Spleen (tissue), 11 donors: ENCODE measurements around the gene HEXD. TPM values are rescaled to one million over a fixed set of nuclear protein-coding genes. Genes with fewer than 3 reads are reported as not detected.

Source experiments
- DNase-seq: peaks from one replicate; pipeline ENCODE4 v3.0.0-alpha.2; 2020
- H3K27ac ChIP-seq, 8 donors: fragments of 200-600 bp; sonication (generic) in 7 of 8; 1 replicate in 4 of 8; 2 replicates in 4 of 8; pipeline versions ENCODE4 v1.5.0 to v1.8.0; 2016 to 2021; ENCODE audit warnings: inconsistent platforms in 4 of 8, mild to moderate bottlenecking in 4 of 8, moderate library complexity in 1 of 8
- H3K27me3 ChIP-seq, 7 donors: fragments of 200-600 bp; sonication (generic) in 6 of 7; replicated peaks in 1 of 7; 1 replicate in 4 of 7; 2 replicates in 3 of 7; pipeline versions ENCODE4 v1.5.0 to v1.8.0; 2016 to 2021; ENCODE audit warnings: inconsistent platforms in 3 of 7, mild to moderate bottlenecking in 1 of 7
- H3K36me3 ChIP-seq, 6 donors: fragments of 200-600 bp; sonication (generic) in 5 of 6; 1 replicate in 4 of 6; 2 replicates in 2 of 6; pipeline versions ENCODE4 v1.5.0 to v1.8.0; 2016 to 2021; ENCODE audit warnings: inconsistent platforms in 2 of 6
- H3K4me1 ChIP-seq, 6 donors: fragments of 200-600 bp; sonication (generic) in 5 of 6; 1 replicate in 3 of 6; 2 replicates in 3 of 6; pipeline versions ENCODE4 v1.5.0 to v1.8.0; 2016 to 2021; ENCODE audit warnings: inconsistent platforms in 3 of 6
- H3K4me3 ChIP-seq, 8 donors: fragments of 200-600 bp; sonication (generic) in 7 of 8; 1 replicate in 4 of 8; 2 replicates in 4 of 8; pipeline versions ENCODE4 v1.5.0 to v1.8.0; 2016 to 2021; ENCODE audit warnings: inconsistent platforms in 4 of 8, mild to moderate bottlenecking in 4 of 8, moderate library complexity in 2 of 8
- H3K9me3 ChIP-seq, 8 donors: fragments of 200-600 bp; sonication (generic) in 7 of 8; 1 replicate in 4 of 8; 2 replicates in 4 of 8; pipeline versions ENCODE4 v1.5.0 to v1.8.0; 2016 to 2021; ENCODE audit warnings: inconsistent platforms in 4 of 8
- CTCF ChIP-seq, 11 experiments: fragments of 200-600 bp in 7 of 11; fragments of 450-650 bp in 4 of 11; sonication (generic) in 4 of 11; IDR thresholded peaks in 8 of 11; conservative IDR thresholded peaks in 3 of 11; 1 replicate in 7 of 11; 2 replicates in 4 of 11; pipeline versions ENCODE4 v1.4.0 to v1.8.0; 2016 to 2021; ENCODE audit warnings: antibody characterized with exemption in 11 of 11, inconsistent platforms in 4 of 11, mild to moderate bottlenecking in 1 of 11
- POLR2A ChIP-seq, 3 donors: fragments of 450-650 bp; IDR thresholded peaks; one replicate each; pipeline ENCODE4 v1.5.1; 2017; ENCODE audit warnings: antibody characterized with exemption in 3 of 3, mild to moderate bottlenecking in 1 of 3
- POLR2AphosphoS5 ChIP-seq, 3 donors: sonication (generic); formaldehyde crosslinking; IDR thresholded peaks; one replicate each; pipeline ENCODE4 v1.5.1; 2017; ENCODE audit warnings: antibody characterized with exemption in 3 of 3
- WGBS, 5 donors: extraction: QIAGEN DNeasy Blood & Tissue Kit in 3 of 5; methylation state at CpG; one replicate each; pipeline versions ENCODE4 v1.1.5 to v1.1.7; 2013 to 2018; 5-methylcytosine and 5-hydroxymethylcytosine counted together
- intact Hi-C: fragments of 100-400 bp; cut with DNase I; formaldehyde crosslinking; loops from one replicate; pipeline ENCODE4 v1.15.0; 2023; ENCODE audit warnings: low total_unique reads
- polyA plus RNA-seq, 3 donors: library from polyadenylated mRNA; stranded (reverse); fragments of 200-250 nt; gene quantifications; one replicate each; pipeline ENCODE4 v1.2.1, GENCODE V29; 2013
- total RNA-seq, 7 donors: library from RNA; depleted of rRNA in 3 of 7; stranded (reverse); fragments of >200 nt in 3 of 7; fragmentation: NEBNext Ultra II Directional in 4 of 7; extraction: Animal tissue kit (Norgen Biotek cat#: 25700) in 4 of 7; gene quantifications; one replicate each; pipeline versions ENCODE4 v1.1.0 to v1.2.1, GENCODE V29; 2016 to 2021
- donor health status: healthy with polysubstance abuse.
- donor health status: DM: no; HTN: no; CAD: no; lungs with moderate emphysema.
- donor health status: DM: no; HTN: no; CAD: no.
- donor health status: Bipolar disorder and iron deficiency.
- donor health status: healthy.
- donor health status: DM: no; HTN: no; CAD: no.
- donor health status: DM: yes; HTN: yes; CAD: no.

Gene HEXD
- total and polyA plus RNA-seq, 10 donors, result 62.3 to 272 (median 74.7) TPM

DNA sequence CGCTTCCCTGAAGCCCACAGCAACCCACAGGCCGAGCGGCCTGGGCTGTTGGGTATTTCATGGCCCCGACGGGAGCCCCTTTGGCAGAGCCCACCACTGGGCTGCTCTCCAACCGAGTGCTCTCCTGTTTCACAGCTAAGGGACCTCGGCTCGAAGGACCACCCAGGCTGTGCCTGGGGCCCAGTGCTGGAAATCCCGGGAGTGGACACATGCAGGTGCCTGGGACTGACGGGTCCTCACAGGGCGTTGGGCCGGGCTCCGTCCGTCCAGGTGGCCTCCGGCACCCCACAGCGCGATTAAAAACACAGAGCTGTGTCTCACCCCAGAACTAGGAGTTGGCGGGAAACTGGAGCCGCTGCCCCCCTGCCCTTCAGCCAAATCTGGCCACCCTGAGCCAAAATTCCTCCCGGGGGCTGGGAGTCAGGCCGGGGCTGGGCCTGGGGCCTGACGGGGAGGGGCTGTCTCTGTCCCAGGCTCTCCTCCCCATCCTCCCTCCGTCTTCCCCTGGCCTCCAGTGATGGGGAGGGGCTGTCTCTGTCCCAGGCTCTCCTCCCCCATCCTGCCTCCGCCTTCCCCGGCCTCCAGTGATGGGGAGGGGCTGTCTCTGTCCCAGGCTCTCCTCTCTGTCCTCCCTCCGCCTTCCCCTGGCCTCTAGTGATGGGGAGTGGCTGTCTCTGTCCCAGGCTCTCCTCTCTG is 32.4 kb upstream of the HEXD start:
- TF ChIP-seq CTCF (IDR thresholded peaks at IDR 0.05 in 8 of 11, conservative IDR thresholded peaks at IDR 0.05 in 3 of 11) (no peak), POLR2A (IDR thresholded peaks at IDR 0.05) (no peak), POLR2AphosphoS5 (IDR thresholded peaks at IDR 0.05) (no peak)
- no peak overlapping the region for H3K4me3 ChIP-seq
- no peaks in the 10 kb centered on the region for H3K36me3 ChIP-seq
- intact Hi-C loops, result no loop called here
- no peaks in the 10 kb centered on the region for H3K9me3 ChIP-seq
- 28 to 50% (median 43%) methylated on average over 7 to 25 of the region's 26 CpGs for whole genome bisulfite sequencing, 5 donors
- H3K27ac ChIP-seq, result no peak overlapping the region
- DNase-seq, result no peak
- peaks cover 0 to 63% (median 33%) of the 10 kb centered on the region in 7 donors for H3K27me3 ChIP-seq
- H3K4me1 ChIP-seq, result peaks cover 0 to 29% (median 5%) of the 10 kb centered on the region in 6 donors

GRCh38 chr17:82386255-82386831 is 31.8 kb upstream of the HEXD start:
- H3K4me1 ChIP-seq, result peaks cover 0 to 29% (median 5%) of the 10 kb centered on the region in 6 donors
- peaks cover 0 to 6% (median under 1%) of the 10 kb centered on the region in 6 donors for H3K36me3 ChIP-seq
- intact Hi-C loops, result no loop called here
- no peak overlapping the region for H3K4me3 ChIP-seq
- no peak for TF ChIP-seq POLR2A (IDR thresholded peaks at IDR 0.05)
- TF ChIP-seq POLR2AphosphoS5 (IDR thresholded peaks at IDR 0.05), result no peak
- no peak overlapping the region for H3K27ac ChIP-seq
- WGBS, 5 donors, result 52 to 70% (median 59%) methylated on average over 10 to 16 of the region's 17 CpGs
- peaks cover 0 to 60% (median 33%) of the 10 kb centered on the region in 7 donors for H3K27me3 ChIP-seq
- no peak for DNase-seq
- H3K9me3 ChIP-seq, result no peaks in the 10 kb centered on the region

GRCh38 chr17:82386881-82387704 is 31.1 kb upstream of the HEXD start:
- WGBS, 5 donors, result 40 to 47% (median 44%) methylated on average over 28 to 38 of the region's 38 CpGs

More at GRCh38 chr17:82386881-82387704, 31.1 kb upstream of the HEXD start:
- intact Hi-C loops, result no loop called here
- no peaks in the 10 kb centered on the region for H3K9me3 ChIP-seq
- peaks cover 0 to 54% (median 33%) of the 10 kb centered on the region in 7 donors for H3K27me3 ChIP-seq
- peaks cover 0 to 13% (median 6%) of the 10 kb centered on the region in 6 donors for H3K36me3 ChIP-seq
- no peak for DNase-seq
- TF ChIP-seq CTCF (IDR thresholded peaks at IDR 0.05 in 8 of 11, conservative IDR thresholded peaks at IDR 0.05 in 3 of 11) (no peak), POLR2A (IDR thresholded peaks at IDR 0.05) (no peak), POLR2AphosphoS5 (IDR thresholded peaks at IDR 0.05) (peak in 2 of 3 donors; percentile 5 to 33)
- no peak overlapping the region for H3K4me3 ChIP-seq
- peaks cover 0 to 29% (median 5%) of the 10 kb centered on the region in 6 donors for H3K4me1 ChIP-seq
- H3K27ac ChIP-seq, result no peak overlapping the region
